Choroid plexus epithelial cell (primary cell): Measurements from ENCODE around the gene DUOXA2.
"Not testable (repeated sequence)": the region's sequence is repeated elsewhere in the genome, so short reads cannot be mapped to it uniquely, and the experiment has no call there.

ENCODE experiments used
- DNase-seq: peaks from one replicate; pipeline ENCODE4 v3.0.0-alpha.2; 2010; ENCODE audit warnings: low read depth
- H3K4me3 ChIP-seq: 2 replicates; pipeline ENCODE4 v1.5.1; 2011; ENCODE audit warnings: low read depth, mild to moderate bottlenecking, control low read depth, low read length, moderate library complexity
- TF ChIP-seq, protein P1 (sequence below): conservative IDR thresholded peaks from 2 replicates; pipeline ENCODE4 v1.5.1; 2011; ENCODE audit warnings: low read depth, mild to moderate bottlenecking, control low read depth, inconsistent platforms, low read length, moderate library complexity

Gene DUOXA2

DNA sequence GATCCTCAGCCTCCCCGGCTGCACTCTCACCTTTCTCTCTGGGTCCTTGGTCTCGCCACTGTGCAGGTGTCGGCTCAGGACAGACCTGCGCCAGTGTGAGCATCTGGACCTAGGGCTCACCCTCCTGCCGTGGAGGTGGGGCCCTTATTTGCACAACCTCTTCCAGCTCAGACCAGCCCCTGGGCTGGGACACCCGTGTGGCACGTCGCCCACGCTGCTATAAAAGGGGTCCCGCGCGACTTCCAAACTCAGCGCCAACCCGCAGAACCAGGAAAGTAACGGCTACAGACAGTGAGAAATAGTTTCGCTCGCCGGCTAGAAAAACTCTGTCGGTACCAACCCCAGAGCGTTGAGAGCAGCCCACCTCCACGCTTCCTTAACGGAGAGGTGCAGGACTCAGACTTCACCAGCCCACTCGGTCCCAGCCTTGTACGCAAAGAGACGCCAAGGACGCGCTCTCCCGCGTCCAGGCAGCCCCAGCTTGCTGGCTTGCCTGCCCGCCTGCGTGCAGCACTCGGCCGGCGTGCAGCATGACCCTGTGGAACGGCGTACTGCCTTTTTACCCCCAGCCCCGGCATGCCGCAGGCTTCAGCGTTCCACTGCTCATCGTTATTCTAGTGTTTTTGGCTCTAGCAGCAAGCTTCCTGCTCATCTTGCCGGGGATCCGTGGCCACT is at the start of gene DUOXA2, which contains the start of gene DUOX2:
Gene DUOXA2 (plus strand): TSS at position 251 of the 675 bp plus-strand sequence. CDS start 280 bp downstream, at position 531.
Gene DUOX2 (minus strand): TSS at position 97 of the 675 bp plus-strand sequence. CDS start 761 bp downstream, outside the sequence.
- no peak within 1 kb of the TSS for H3K4me3 ChIP-seq
- DNase-seq = no peak
- TF ChIP-seq, protein P1, sequence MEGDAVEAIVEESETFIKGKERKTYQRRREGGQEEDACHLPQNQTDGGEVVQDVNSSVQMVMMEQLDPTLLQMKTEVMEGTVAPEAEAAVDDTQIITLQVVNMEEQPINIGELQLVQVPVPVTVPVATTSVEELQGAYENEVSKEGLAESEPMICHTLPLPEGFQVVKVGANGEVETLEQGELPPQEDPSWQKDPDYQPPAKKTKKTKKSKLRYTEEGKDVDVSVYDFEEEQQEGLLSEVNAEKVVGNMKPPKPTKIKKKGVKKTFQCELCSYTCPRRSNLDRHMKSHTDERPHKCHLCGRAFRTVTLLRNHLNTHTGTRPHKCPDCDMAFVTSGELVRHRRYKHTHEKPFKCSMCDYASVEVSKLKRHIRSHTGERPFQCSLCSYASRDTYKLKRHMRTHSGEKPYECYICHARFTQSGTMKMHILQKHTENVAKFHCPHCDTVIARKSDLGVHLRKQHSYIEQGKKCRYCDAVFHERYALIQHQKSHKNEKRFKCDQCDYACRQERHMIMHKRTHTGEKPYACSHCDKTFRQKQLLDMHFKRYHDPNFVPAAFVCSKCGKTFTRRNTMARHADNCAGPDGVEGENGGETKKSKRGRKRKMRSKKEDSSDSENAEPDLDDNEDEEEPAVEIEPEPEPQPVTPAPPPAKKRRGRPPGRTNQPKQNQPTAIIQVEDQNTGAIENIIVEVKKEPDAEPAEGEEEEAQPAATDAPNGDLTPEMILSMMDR = no peak

DNA sequence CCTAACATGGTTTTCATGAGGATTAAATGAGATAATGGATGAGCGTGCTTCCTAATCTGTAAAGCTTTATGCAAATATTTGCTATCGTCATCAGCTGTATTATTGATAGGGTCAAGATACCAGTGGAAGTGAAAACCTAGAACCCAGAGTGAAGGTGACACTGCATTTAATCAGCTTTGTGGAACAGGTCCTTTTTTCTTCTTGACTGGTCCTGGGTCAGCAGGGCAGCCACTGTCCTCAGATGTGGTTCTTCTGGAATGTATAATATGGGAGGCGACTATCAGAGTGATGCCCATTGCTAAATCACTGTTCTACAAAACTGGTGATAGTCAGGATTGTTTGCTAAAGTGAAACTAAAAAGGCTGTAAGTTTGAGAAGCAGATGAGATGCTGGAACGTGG is 49.7 kb upstream of the DUOXA2 start:
- DNase-seq = peak; percentile 76
- TF ChIP-seq, protein P1 = no peak
- H3K4me3 ChIP-seq = no peak overlapping the region

DNA sequence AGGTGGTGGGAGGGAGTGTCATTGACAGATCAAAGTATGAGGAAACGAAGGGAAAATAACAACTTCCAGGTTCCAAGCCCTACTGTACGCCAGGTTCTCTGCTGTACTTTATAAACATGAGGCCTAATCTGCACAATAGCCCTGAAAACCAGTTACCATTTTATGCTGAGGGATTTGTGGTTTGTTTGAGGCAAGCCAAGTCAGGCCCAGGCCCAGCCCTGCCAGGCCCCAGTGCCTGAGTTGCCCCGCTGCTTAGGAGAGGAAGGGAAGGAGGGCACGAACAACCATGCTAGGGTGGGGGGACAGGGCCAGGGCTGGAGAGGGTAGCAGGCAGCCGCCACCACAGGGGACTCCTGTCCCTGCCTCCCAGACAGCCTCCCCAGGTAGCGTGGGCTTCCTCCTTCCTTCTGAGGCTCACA is 44.2 kb upstream of the DUOXA2 start:
- not testable (repeated sequence) for DNase-seq, H3K4me3 ChIP-seq

DNA sequence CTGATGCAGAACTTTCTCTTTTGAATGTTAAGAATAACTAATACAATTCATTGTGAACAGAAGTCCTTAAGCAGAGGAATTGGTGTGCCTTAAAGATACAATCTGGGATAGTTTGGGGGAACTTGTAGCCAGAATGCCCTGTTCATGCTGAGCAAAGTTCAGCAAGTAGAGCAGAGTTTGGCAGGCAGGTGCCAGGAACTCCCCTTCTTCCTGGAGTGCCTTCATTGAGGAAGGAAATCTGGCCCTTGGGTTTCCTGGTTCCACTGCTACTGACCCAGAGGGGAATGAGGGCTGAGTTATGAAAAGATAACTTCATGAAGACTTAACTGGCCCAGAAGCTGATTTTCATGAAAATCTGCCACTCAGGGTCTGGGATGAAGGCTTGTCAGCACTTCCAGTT is 40.5 kb upstream of the DUOXA2 start:
- not testable (repeated sequence) for H3K4me3 ChIP-seq, DNase-seq

DNA sequence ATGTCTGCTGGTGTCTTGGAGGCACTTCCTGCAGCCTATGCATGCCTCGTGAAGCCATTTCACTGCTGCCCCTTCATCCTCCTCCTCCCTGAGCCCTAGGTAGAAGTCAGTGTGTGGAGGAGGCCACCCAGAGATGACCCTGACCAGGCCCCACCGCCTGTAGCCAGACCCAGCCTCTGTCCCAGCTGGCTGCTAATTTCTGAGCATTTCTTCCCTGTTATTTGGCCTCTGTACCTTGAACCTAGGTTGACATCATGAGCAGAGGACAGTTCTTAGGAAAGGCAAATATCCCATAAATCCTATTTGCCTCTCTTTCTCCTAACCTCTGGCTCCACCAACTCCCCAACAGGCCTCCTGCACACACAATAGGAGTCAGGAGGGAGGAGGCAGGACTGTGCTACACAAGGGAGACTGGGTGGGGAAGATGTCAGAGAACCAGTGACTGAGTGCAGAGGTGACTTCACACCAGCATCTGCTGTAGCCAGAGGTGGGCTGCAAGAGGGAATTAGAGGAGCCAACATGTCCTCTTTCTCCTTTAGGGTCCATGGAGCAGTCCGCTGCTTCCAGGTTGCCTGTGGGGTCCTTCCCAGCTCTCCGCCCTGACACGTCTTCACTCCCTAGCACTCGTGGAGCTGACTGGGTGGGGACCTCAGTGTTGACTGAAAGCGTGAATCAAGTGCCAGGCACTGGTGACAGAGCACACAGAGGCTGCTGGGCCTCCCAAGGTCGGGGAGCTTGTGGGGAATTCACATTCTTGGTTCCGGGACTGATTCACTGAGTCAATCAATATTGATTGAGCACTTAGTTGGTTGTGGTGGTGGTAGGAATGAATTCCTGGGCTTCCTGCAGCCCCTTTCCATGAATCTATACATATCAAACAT is 38.4 kb upstream of the DUOXA2 start:
- not testable (repeated sequence) for H3K4me3 ChIP-seq, DNase-seq

DNA sequence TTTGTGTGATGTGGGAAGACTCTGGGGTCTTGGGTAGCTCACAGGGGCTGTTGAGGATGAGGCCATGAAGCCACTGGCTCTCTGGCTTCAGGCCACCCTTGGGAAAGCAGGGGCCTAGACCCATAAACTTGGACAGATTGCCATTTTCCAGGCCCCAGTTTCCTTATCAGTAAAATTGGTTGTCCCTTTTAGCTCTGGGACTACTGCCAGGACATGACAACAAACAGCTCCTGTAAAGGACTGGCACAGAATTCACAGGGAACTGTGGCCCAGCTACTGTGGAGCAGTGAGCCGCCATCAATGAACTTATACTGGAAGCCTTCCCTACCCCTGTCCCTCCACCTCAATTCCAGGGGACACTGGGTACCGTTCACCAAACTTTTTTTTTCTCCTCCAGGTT is 36.7 kb upstream of the DUOXA2 start:
- not testable (repeated sequence) for H3K4me3 ChIP-seq, DNase-seq

DNA sequence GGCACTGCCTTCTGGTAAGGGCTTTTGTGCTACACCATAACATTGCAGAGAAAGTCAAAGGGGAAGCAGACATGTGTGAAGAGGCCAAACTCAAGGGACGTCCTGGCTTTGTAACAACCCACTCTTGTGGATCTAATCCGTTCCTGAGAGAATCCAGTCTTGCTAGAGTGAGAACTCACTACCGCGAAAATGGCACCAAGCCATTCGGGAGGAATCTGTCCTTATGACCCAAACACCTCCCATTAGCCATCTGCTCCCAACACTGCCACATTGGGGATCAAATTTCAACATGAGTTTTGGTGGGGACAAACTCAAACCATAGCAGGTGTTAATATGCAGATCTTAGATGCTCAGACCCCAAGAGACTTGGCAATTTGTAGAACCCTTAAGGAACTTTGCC is 34.9 kb upstream of the DUOXA2 start:
- not testable (repeated sequence) for DNase-seq, H3K4me3 ChIP-seq

DNA sequence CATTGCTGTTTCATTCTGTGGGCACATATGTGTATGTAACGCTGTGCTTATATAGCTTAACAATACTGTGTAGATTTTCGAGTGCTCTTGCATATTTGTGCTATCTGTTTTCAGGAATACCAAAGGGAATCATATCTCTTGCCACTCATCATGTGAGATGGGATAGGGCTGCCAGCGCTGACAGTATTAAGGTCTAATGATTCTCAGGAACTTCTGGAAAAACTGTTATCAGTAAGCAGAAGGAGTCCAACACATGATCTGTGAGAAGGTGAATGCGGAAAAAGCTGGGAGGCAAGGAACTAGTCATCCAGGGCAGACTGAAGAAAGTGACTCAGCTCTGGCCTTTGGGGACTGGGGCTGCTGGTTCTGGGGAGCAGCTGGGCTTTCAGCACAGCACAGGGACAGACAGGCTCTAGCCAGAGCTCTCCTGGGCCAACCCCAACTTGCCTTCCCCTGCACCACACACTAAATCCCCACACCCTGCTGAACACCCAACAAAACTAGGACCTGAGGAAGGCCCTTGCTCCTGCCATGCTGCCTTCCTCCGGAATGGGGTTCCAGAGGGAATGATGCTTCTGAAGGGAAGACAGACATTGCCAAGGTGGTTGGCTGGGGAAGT is 34.4 kb upstream of the DUOXA2 start:
- DNase-seq, H3K4me3 ChIP-seq: not testable (repeated sequence)

DNA sequence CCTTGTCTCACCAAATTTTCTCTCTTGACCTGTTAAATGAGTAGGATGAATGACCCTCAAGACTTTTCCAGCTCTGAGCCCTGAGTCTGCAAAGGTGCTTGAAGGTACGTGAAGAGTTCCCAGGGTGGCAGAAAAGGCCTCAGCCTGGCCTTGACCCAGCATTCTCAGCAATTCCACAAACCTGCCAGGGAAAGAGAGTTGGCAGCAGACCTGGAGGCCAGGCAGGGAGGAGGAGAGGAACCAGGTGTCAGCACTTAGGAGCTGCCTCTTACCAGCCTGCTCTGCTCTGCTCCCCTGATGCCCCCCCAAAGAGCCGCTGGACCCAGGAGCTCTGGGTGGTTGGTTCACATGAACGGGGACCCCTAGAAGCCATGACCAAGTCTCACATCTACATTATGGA is 33.5 kb upstream of the DUOXA2 start:
- not testable (repeated sequence) for DNase-seq, H3K4me3 ChIP-seq

DNA sequence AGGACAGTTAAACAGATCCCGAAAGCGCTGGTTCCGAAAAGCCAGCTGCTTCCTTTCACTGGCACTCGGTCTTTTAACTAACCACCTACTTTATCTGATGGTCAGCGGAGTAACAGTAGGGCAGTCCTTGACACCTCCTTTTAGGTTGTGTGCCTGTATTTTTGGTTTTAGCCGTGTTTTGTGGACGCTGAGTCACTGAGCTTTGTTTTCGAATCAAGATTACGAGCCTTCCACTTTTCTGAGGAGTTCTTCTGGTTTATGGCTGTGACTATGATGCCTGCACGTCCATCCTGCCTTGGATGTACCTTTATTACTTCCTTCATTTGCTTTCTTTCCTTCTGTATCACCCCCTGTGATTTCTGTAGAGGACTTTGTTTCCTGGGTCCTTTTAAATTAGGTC is 31.7 kb upstream of the DUOXA2 start:
- DNase-seq = not testable (repeated sequence)

DNA sequence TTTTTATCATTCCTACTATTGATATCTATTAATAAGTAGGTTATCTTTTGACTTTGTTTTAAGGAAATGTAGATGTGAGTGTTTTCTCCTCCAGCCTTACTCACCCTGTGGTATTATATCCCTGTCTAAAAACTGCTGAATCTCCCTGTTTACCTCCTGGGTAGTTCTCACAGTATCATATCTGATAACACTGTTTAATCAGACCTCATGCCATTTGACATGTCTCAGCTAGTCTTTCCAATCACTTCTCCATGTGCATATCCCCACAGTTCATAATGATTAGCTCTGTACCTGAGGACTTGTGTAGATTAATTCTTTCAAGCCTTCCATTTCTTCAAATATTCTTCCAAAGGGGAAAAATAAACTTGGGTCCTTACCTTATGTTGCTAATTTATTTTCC is 30.9 kb upstream of the DUOXA2 start:
- TF ChIP-seq, protein P1 = no peak
- no peak overlapping the region for H3K4me3 ChIP-seq
- DNase-seq = no peak

More for the DNA sequence above, 31.7 kb upstream of the DUOXA2 start:
- H3K4me3 ChIP-seq = not testable (repeated sequence)
